Aorta (tissue), 5 donors: ENCODE measurements around the gene OR9A4. TPM values are rescaled to one million over a fixed set of nuclear protein-coding genes. Genes with fewer than 3 reads are reported as not detected.
"Not testable (repeated sequence)": the region's sequence is repeated elsewhere in the genome, so short reads cannot be mapped to it uniquely, and the experiment has no call there.

ENCODE experiments used
- ATAC-seq: fragments of 200-7000 bp; cut with Tn5 transposase; one replicate; pipeline ENCODE4 v1.9.1; 2022; ENCODE audit warnings: moderate library complexity; ENCODE audit not compliant: low FRiP score
- DNase-seq, 2 donors: peaks; one replicate each; pipeline ENCODE4 v3.0.0-alpha.2; 2020
- H3K27ac ChIP-seq, 2 donors: one replicate each; pipeline ENCODE4 v1.5.1; 2013; ENCODE audit warnings: low read length in 2 of 2, mild to moderate bottlenecking in 2 of 2, moderate library complexity in 2 of 2, control low read depth in 1 of 2, inconsistent platforms in 1 of 2, low read depth in 1 of 2
- H3K27me3 ChIP-seq, 2 donors: one replicate each; pipeline ENCODE4 v1.6.1; 2013; ENCODE audit warnings: control low read depth in 1 of 2, low read length in 1 of 2, mild to moderate bottlenecking in 1 of 2, moderate library complexity in 1 of 2; ENCODE audit not compliant: insufficient read depth in 2 of 2, control insufficient read depth in 1 of 2
- H3K36me3 ChIP-seq, 2 donors: one replicate each; pipeline ENCODE4 v1.6.1; 2013; ENCODE audit warnings: control low read depth in 1 of 2, low read length in 1 of 2, mild to moderate bottlenecking in 1 of 2; ENCODE audit not compliant: insufficient read depth in 2 of 2, control insufficient read depth in 1 of 2
- H3K4me1 ChIP-seq, 2 donors: one replicate each; pipeline ENCODE4 v1.6.1; 2013; ENCODE audit warnings: low read length in 2 of 2, control low read depth in 1 of 2, mild to moderate bottlenecking in 1 of 2, moderate library complexity in 1 of 2; ENCODE audit not compliant: insufficient read depth in 2 of 2, control insufficient read depth in 1 of 2
- H3K4me3 ChIP-seq, 2 donors: one replicate each; pipeline ENCODE4 v1.5.1; 2013; ENCODE audit warnings: low read length in 2 of 2, control low read depth in 1 of 2, mild to moderate bottlenecking in 1 of 2
- H3K9me3 ChIP-seq: one replicate; pipeline ENCODE4 v1.6.1; 2013; ENCODE audit warnings: mild to moderate bottlenecking, low read length; ENCODE audit not compliant: control insufficient read depth
- WGBS, 2 donors: extraction: QIAGEN DNeasy Blood & Tissue Kit; methylation state at CpG; one replicate each; pipeline ENCODE4 v1.1.7; 2013; 5-methylcytosine and 5-hydroxymethylcytosine counted together
- intact Hi-C, 2 donors: fragments of 100-400 bp; cut with DNase I; formaldehyde crosslinking; loops; one replicate each; pipeline versions ENCODE4 v1.14.2 to v1.15.0; 2022
- polyA plus RNA-seq, 2 donors: library from polyadenylated mRNA; stranded (reverse); fragments of 200-250 nt; gene quantifications; one replicate each; pipeline ENCODE4 v1.2.3, GENCODE V29; 2013
- total RNA-seq, 2 donors: library from RNA; stranded (reverse); fragmentation: NEBNext Ultra II Directional; extraction: Animal tissue kit (Norgen Biotek cat#: 25700); gene quantifications; one replicate each; pipeline ENCODE4 v1.2.1, GENCODE V29; 2021
- donor health status: healthy with polysubstance abuse.
- donor health status: Bipolar disorder and iron deficiency.
- donor health status: DM: no; HTN: no; CAD: no.
- donor health status: DM: no; HTN: no; CAD: no.
- donor health status: DM: yes; HTN: yes; CAD: no.

The OR9A4 gene
- total and polyA plus RNA-seq, 4 donors = 0.36 TPM; not detected in 3

GRCh38 chr7:141889321-141889720 lies 26.9 kb upstream of the OR9A4 start:
- H3K4me3 ChIP-seq = no peak overlapping the region
- H3K4me1 ChIP-seq = no peaks in the 10 kb centered on the region
- DNase-seq (no peak), ATAC-seq (no peak)
- no peak overlapping the region for H3K27ac ChIP-seq
- intact Hi-C loops = no loop called here
- no peaks in the 10 kb centered on the region for H3K27me3 ChIP-seq
- 90 to 100% methylated on average over 1 of the region's 1 CpG for WGBS, 2 donors
- H3K36me3 ChIP-seq = no peaks in the 10 kb centered on the region
- H3K9me3 ChIP-seq = peaks cover 2% of the 10 kb centered on the region

- Histone ChIP-seq H3K4me1 (no peaks in the 10 kb centered on the region), H3K27ac (no peak overlapping the region), H3K27me3 (no peaks in the 10 kb centered on the region), H3K36me3 (no peaks in the 10 kb centered on the region), H3K4me3 (no peak overlapping the region), H3K9me3 (peaks cover 2% of the 10 kb centered on the region)
- DNase-seq (no peak), ATAC-seq (no peak)
- WGBS, 2 donors = 69 to 72% methylated on average over 3 of the region's 3 CpGs
- intact Hi-C loops = no loop called here
Observed at GRCh38 chr7:141891336-141891735, 24.9 kb upstream of the OR9A4 start.

GRCh38 chr7:141899366-141899765 lies 16.8 kb upstream of the OR9A4 start:
- H3K4me1 ChIP-seq, H3K36me3 ChIP-seq, H3K4me3 ChIP-seq, H3K27ac ChIP-seq, intact Hi-C loops, H3K9me3 ChIP-seq, ATAC-seq, H3K27me3 ChIP-seq, DNase-seq: not testable (repeated sequence)
- WGBS, 2 donors = 98% methylated on average over 3 of the region's 3 CpGs; no CpG with 5 or more reads in 1 of the 2 donors

- Histone ChIP-seq H3K9me3 (no peaks in the 10 kb centered on the region), H3K27ac (no peak overlapping the region), H3K4me1 (no peaks in the 10 kb centered on the region), H3K27me3 (no peaks in the 10 kb centered on the region), H3K4me3 (no peak overlapping the region), H3K36me3 (no peaks in the 10 kb centered on the region)
- WGBS, 2 donors = 77 to 79% methylated on average over 4 of the region's 4 CpGs
- ATAC-seq = no peak
- no peak for DNase-seq
- intact Hi-C loops = no loop called here
Observed at GRCh38 chr7:141906285-141906684, 9.9 kb upstream of the OR9A4 start.

- Histone ChIP-seq H3K4me3 (no peak overlapping the region), H3K4me1 (no peaks in the 10 kb centered on the region), H3K27ac (no peak overlapping the region), H3K9me3 (no peaks in the 10 kb centered on the region), H3K27me3 (no peaks in the 10 kb centered on the region), H3K36me3 (no peaks in the 10 kb centered on the region)
- DNase-seq (no peak), ATAC-seq (no peak)
- intact Hi-C loops = no loop called here
Observed at GRCh38 chr7:141911391-141911790, 4.8 kb upstream of the OR9A4 start.

GRCh38 chr7:141915565-141915964 lies 634 bp upstream of the OR9A4 start:
- Histone ChIP-seq H3K36me3 (no peaks in the 10 kb centered on the region), H3K4me3 (no peak overlapping the region), H3K4me1 (no peaks in the 10 kb centered on the region), H3K9me3 (peaks cover 2% of the 10 kb centered on the region), H3K27me3 (no peaks in the 10 kb centered on the region), H3K27ac (no peak overlapping the region)
- 56 to 74% methylated on average over 2 of the region's 2 CpGs for WGBS, 2 donors
- no peak for ATAC-seq
- intact Hi-C loops = no loop called here
- no peak for DNase-seq

GRCh38 chr7:141920281-141920680 lies 4.1 kb downstream of the OR9A4 start:
- 68 to 75% methylated on average over 1 of the region's 1 CpG for WGBS, 2 donors
- no peaks in the 10 kb centered on the region for H3K36me3 ChIP-seq

GRCh38 chr7:141928146-141928844 lies 12.1 kb downstream of the OR9A4 start:
- intact Hi-C loops = no loop called here

More at GRCh38 chr7:141920281-141920680, 4.1 kb downstream of the OR9A4 start:
- Histone ChIP-seq H3K27me3 (no peaks in the 10 kb centered on the region), H3K9me3 (peaks cover 2% of the 10 kb centered on the region), H3K4me3 (no peak overlapping the region), H3K27ac (no peak overlapping the region), H3K4me1 (no peaks in the 10 kb centered on the region)
- ATAC-seq (no peak), DNase-seq (no peak)
- intact Hi-C loops = no loop called here

GRCh38 chr7:141928845-141929195 lies 12.6 kb downstream of the OR9A4 start:
- intact Hi-C loops = no loop called here
- no peak for DNase-seq
- peaks cover 1% of the 10 kb centered on the region for H3K9me3 ChIP-seq

More at GRCh38 chr7:141928146-141928844, 12.1 kb downstream of the OR9A4 start:
- DNase-seq = no peak
- Histone ChIP-seq H3K36me3 (no peaks in the 10 kb centered on the region), H3K27me3 (no peaks in the 10 kb centered on the region), H3K4me3 (no peak overlapping the region), H3K9me3 (peaks cover 1% of the 10 kb centered on the region), H3K27ac (no peak overlapping the region), H3K4me1 (no peaks in the 10 kb centered on the region)
- 81 to 82% methylated on average over 2 of the region's 2 CpGs for WGBS, 2 donors
- ATAC-seq = no peak

More at GRCh38 chr7:141928845-141929195, 12.6 kb downstream of the OR9A4 start:
- H3K27ac ChIP-seq = no peak overlapping the region
- no peak overlapping the region for H3K4me3 ChIP-seq
- 84 to 88% methylated on average over 3 of the region's 3 CpGs for WGBS, 2 donors
- no peaks in the 10 kb centered on the region for H3K27me3 ChIP-seq
- no peaks in the 10 kb centered on the region for H3K4me1 ChIP-seq
- no peak for ATAC-seq
- H3K36me3 ChIP-seq = no peaks in the 10 kb centered on the region
